NCI-H146 (cell line): ENCODE results near the gene LCORL.
"Not testable (repeated sequence)": the region's sequence is repeated elsewhere in the genome, so short reads cannot be mapped to it uniquely, and the experiment has no call there.

Experiments used
- DNase-seq: peaks from one replicate; lab custom pipeline; 2025; lab: John Stamatoyannopoulos, UW

Gene LCORL

GRCh38 chr4:18021720-18022571 is at the start of gene LCORL:
LCORL (minus strand) TSS chr4:18021755; CDS start chr4:18021751, 4 bp downstream.
- DNase-seq = peak; percentile 97

DNA sequence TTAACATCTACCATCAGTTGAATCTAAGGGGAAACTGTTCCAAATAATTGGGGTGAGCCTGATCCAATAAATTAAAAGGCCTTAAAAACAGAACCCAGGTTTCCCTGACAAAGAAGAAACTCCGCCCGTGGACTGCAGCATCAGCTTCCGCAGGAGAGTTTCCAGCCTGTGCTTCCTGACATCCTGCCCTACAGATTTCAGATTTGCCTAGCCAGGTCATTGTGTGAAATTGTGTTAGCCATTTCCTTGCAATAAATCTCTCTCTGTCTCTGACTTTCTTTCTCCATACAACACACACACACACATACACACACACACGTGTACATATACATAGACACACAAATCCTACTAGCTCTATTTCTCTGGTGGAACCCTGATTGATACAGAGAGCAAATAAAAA is 48.3 kb upstream of the LCORL start:
- no peak for DNase-seq

DNA sequence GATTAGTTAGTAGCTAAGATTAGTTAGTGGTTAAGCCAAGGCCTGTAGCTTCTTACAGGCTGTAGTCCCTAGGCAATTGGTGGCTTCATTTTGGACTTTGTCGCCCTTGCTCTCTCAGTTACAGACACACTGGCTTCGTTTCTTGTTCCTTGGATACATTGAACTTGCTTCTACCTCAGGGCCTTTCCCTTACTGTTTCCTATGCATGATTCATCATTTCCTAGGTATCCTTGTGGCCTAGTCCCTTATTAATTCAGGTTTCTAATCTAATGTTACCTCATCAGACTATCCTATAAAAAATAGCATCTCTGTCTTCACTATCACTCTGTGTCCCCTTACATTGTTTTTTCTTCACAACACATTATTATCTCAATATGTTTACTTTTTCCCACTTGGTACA is 45.5 kb upstream of the LCORL start:
- no peak for DNase-seq

- DNase-seq = no peak
These were observed 41.5 kb upstream of the LCORL start for GRCh38 chr4:18063079-18063478.

DNA sequence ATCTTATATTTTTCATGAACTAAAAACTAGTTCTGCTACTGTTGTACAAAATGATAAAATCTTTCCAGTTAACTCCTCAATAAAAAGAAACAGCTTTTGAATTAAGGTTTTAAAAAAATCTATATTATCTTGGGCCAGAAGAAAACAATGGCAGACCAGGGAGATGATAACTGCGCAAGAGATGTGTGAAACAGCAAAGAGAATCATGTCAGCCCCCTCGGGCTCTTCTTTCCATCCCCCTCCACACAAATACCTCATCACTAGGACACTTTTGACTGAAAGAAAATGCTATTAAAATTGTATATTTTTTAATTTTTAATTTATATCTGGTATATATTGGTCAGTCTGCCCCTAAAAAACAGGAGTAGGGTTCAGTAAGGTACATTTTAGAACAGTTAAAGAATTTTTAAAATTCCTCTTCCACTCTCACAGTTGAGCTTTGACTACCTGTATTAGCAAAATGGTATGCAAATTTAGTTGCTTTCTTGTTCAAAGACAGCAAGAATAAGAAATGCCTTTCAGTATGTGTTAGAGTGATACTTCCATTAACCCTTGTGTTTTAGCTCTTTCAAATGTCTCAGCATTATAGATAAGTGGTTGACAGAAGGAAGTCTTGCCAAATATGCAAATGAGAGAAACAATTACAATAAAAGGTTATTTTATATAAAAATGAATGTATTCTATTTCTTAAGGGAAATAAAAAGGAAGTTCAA is 36.4 kb upstream of the LCORL start:
- no peak for DNase-seq

- no peak for DNase-seq
These were observed 34.5 kb upstream of the LCORL start for GRCh38 chr4:18056030-18056429.

DNA sequence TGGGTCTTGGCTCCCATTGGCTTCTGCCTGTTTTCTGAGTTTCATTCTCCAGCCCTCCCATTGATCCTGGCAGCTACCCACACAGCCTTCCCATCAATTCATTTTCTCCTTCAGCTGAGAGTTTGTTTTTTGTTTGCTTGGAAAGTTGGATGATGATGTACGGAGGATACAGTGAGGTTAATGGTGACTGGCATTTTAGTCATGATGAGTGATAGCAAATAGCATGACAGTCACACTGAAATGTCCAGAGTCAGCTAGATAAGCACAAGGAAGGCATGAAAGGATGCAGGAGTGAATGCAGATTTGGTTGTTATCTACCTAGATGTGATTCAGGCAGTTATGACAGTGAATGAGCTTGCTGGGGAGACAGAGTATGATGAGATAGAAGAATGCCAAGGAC is 30.6 kb upstream of the LCORL start:
- DNase-seq = no peak

DNA sequence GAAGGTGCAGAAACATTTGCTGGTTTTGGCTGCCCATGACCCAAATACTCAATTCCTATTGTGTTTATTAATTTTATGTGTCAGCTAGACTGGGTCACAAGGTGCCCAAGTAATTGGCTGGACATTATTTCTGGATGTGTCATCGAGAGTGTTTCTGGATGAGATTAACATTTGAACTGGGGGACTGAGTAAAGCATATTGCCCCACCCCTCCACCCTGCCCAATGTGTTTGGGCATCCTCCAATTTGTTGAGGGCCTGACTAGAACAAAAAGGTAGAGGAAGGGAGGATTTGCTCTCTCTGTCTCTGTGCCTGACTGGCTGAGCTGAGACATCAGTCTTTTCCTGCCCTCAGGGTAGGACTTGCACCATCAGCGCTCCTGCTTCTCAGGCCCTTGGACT is 29.7 kb upstream of the LCORL start:
- DNase-seq = no peak

DNA sequence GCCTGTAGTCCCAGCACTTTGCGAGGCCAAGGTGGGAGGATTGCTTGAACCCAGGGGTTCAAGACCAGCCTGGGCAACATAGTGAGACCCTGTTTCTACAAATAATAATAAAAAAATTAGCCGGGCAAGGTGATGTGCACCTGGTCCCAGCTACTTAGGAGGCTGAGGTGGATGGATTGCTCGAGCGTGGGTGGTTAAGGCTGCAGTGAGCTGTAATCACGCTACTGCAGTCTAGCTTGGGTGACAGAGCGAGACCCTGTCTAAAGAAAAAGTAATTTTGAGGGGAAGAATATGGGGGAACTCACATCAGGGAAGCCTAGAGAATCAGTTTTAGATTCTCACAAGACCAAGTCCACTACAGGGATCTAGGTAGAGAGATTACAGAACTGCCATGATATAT is 28.9 kb upstream of the LCORL start:
- DNase-seq = no peak

DNA sequence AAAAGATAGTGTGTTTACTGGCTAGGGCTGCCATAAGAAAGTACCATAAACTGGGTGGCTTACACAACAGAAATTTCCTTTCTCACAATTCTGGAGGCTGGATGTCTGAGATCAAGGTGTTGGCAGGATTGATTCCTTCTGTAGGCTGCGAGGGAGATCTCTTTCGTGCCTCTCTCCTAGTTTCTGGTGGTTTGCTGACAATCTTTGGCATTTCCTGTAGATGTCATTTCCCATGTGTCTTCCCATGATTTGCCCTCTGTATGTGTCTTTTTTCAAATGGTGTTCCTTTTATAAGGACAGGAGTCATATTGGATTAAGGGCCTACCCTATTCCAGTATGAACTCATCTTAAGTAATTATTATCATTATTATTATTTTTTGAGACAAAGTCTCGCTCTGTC is 27.9 kb upstream of the LCORL start:
- DNase-seq = no peak

DNA sequence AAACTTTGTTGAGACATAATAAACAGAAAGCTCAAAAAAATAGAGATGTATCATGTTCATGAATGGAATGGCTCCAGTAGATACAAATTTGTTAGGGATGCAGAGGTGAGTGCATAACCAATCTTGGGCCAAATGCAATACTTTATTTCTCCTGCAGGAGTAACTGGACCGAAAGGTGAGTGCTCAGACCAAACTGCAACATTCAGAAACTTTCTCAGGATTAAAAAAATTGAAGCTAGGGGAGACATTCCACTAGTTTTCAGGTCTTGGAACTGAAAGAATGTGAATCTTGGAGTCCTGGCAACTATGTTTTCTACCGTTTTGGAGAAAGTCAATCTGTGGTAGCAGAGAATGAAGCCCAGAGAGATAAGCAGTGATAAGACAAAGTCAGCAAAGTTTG is 21.2 kb upstream of the LCORL start:
- no peak for DNase-seq

- no peak for DNase-seq
These were observed 20.5 kb upstream of the LCORL start for GRCh38 chr4:18042012-18042411.

DNA sequence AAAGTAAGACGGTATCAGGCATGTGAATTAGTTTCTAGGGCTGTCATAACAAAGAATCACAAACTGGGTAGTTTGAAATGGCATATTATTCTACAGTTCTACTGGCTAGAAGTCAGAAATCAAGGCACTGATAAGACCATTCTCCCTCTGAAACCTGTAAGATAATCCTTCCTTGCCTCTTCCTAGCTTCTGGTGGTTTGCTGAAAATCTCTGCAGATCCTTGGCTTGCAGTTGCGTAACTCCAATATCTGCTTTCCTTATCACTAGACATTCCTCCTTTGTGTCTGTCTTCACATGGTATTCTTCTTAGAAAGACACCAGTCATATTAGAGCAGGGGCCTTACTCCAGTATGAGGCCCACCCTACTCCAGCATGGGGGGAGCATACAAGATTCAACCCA is 19.6 kb upstream of the LCORL start:
- DNase-seq = no peak

DNA sequence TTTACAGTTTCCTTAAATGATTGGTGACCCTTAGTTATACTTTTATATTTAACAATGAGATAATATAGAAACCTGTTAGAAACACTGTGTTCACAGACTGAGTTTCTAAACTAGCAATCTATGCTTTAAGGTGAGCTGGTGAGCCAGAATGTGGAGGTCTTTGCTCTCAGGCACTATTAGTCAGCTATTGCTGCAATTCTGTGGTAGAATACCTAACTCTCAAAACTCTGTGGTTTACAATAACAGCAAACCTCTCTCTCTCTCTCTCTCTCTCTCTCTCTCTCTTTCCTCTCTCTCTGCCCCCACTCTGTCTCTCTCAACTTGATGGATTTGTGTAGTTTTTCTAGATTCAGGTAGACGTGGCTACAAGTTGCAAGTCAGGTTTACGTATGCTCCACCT is 17.6 kb upstream of the LCORL start:
- DNase-seq = no peak

GRCh38 chr4:18036369-18036768 is 14.8 kb upstream of the LCORL start:
- DNase-seq = not testable (repeated sequence)

DNA sequence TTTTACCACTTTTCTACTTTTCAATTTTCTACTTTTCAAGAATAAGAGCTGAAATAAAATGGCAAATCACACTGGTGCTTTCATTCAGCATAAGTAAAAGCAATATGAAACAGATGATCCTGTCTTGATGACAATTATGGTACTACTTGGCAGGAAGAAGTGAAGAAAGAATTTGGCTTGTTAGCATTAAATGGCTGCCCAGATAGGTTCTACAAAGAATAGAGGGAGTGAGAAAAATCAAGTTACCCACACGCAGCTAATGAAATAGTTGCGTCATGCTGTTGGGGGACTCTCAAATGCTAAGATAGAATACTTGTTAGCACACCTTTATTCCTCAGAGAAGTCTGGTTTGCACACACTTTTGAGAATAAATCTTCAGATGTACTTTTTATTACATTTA is 12.5 kb upstream of the LCORL start:
- DNase-seq = no peak

GRCh38 chr4:18033111-18034085 is 11.8 kb upstream of the LCORL start:
- DNase-seq = no peak

- DNase-seq = no peak
These were observed 3.7 kb upstream of the LCORL start for GRCh38 chr4:18025288-18025687.

DNA sequence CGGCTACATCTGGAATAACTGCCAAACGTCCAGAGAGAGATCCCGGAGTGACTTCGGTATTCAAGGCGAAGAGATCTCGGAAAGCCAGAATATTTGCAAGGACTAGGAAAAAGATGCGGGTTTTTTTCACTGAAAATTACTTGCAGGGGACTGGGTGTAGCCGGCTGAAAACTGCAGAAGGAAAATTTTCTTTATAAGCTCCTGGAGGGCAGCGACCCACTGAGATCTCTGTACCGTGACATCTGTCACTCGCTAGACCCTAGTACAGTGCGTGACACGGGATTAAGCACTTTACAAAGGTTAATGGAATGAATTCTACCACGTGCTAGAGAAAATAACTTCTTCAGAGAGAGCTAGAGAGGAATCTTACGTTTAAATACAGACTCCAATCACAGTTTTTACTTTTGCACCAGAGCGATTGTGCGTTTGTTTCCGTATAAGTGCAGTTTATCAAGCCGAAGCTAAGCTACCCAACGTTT is 1.1 kb upstream of the LCORL start:
- no peak for DNase-seq

DNA sequence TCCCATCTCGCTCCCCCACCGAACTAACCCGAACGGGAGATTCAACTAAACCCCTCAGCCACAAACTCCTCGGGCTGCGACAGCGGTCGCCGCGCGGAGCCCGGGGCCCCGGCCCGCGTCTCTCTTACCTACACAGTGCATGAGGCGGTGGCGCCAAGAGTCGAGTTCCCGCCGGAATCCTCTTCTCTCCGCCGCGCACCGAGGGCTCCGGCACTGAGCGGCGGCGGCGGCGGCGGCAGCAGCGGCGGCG is 160 bp downstream of the LCORL start:
- no peak for DNase-seq

- peak; percentile 91 for DNase-seq
These were observed 685 bp downstream of the LCORL start for GRCh38 chr4:18020671-18021469.
